GM20431 (cell line): ENCODE data around the gene FAM168B.
"Not testable (repeated sequence)": the region's sequence is repeated elsewhere in the genome, so short reads cannot be mapped to it uniquely, and the experiment has no call there.

Experiments used
- in situ Hi-C: fragments of 300-500 bp; cut with MseI, MboI; formaldehyde crosslinking; loops from one replicate; pipeline ENCODE4 v1.15.0; 2020; ENCODE audit warnings: low sequenced_read_pairs; ENCODE audit not compliant: unreplicated experiment

Gene FAM168B

GRCh38 chr2:131093006-131093695, at the start of gene FAM168B:
FAM168B (minus strand) TSS chr2:131093460; CDS start chr2:131082646, 10,814 bp downstream.
- in situ Hi-C loops = no loop called here

- in situ Hi-C loops = no loop called here
Observed at GRCh38 chr2:131142849-131143248, 49.6 kb upstream of the FAM168B start.

- in situ Hi-C loops = no loop called here
Observed at GRCh38 chr2:131140581-131140980, 47.3 kb upstream of the FAM168B start.

GRCh38 chr2:131132729-131133128, 39.5 kb upstream of the FAM168B start:
- in situ Hi-C loops = no loop called here

- in situ Hi-C loops = no loop called here
Observed at GRCh38 chr2:131130298-131130596, 37.0 kb upstream of the FAM168B start.

GRCh38 chr2:131127981-131128380, 34.7 kb upstream of the FAM168B start:
- in situ Hi-C loops = no loop called here

GRCh38 chr2:131127076-131127475, 33.8 kb upstream of the FAM168B start:
- in situ Hi-C loops = no loop called here

GRCh38 chr2:131126436-131126835, 33.2 kb upstream of the FAM168B start:
- in situ Hi-C loops = no loop called here

GRCh38 chr2:131125195-131125757, 32.0 kb upstream of the FAM168B start:
- in situ Hi-C loops = no loop called here

- in situ Hi-C loops = no loop called here
Observed at GRCh38 chr2:131123192-131123591, 29.9 kb upstream of the FAM168B start.

GRCh38 chr2:131122496-131122895, 29.2 kb upstream of the FAM168B start:
- in situ Hi-C loops = no loop called here

- in situ Hi-C loops = no loop called here
Observed at GRCh38 chr2:131121464-131121863, 28.2 kb upstream of the FAM168B start.

- in situ Hi-C loops = no loop called here
Observed at GRCh38 chr2:131120815-131121317, 27.6 kb upstream of the FAM168B start.

- in situ Hi-C loops = no loop called here
Observed at GRCh38 chr2:131115752-131116151, 22.5 kb upstream of the FAM168B start.

- in situ Hi-C loops = not testable (repeated sequence)
Observed at GRCh38 chr2:131114950-131115349, 21.7 kb upstream of the FAM168B start.

- in situ Hi-C loops = no loop called here
Observed at GRCh38 chr2:131113566-131114227, 20.4 kb upstream of the FAM168B start.

- in situ Hi-C loops = no loop called here
Observed at GRCh38 chr2:131112529-131112928, 19.3 kb upstream of the FAM168B start.

- in situ Hi-C loops = no loop called here
Observed at GRCh38 chr2:131105950-131106801, 12.9 kb upstream of the FAM168B start.

GRCh38 chr2:131105156-131105949, 12.1 kb upstream of the FAM168B start, which contains the start of gene PLEKHB2:
PLEKHB2 (plus strand) TSS chr2:131105336; CDS start chr2:131120942, 15,606 bp downstream.
- in situ Hi-C loops = no loop called here
